PC-3 (cell line): Measurements from ENCODE around the gene ANKRD50. TPM values are rescaled to one million over a fixed set of nuclear protein-coding genes. Genes with fewer than 3 reads are reported as not detected.

ENCODE experiments used
- ATAC-seq: fragments of 200-7000 bp; cut with Tn5 transposase; 2 replicates; pipeline ENCODE4 v1.9.1; 2020; ENCODE audit warnings: mild to moderate bottlenecking, moderate library complexity
- BruUV-seq: library from RNA; stranded (reverse); fragments of 400-500 nt; replicated peaks from 2 replicates; lab custom pipeline; 2021; lab: Mats Ljungman, UMichigan
- CTCF ChIA-PET: fragments of 300-600 bp; sonication (Branson Sonifier 250); formaldehyde crosslinking; loops from one replicate; lab custom pipeline; 2022; ENCODE audit warnings: antibody characterized with exemption; lab: Charles Lee
- POLR2A ChIA-PET: fragments of 300-600 bp; sonication (Branson Sonifier 250); formaldehyde crosslinking; loops from one replicate; lab custom pipeline; 2022; ENCODE audit warnings: antibody characterized with exemption; ENCODE audit not compliant: unreplicated experiment; lab: Charles Lee
- DNase-seq: peaks from one replicate; pipeline ENCODE4 v3.0.0-alpha.2; 2015
- H2AFZ ChIP-seq: fragments of 300-600 bp; sonication (generic); 2 replicates; pipeline ENCODE4 v1.6.0; 2016; ENCODE audit warnings: antibody characterized with exemption, low read length
- H3F3A ChIP-seq: fragments of 300-600 bp; sonication (generic); one replicate; pipeline ENCODE4 v1.6.0; 2017; ENCODE audit warnings: antibody characterized with exemption, low read length, control low read depth, mild to moderate bottlenecking; ENCODE audit not compliant: unreplicated experiment
- H3K27ac ChIP-seq: fragments of 300-600 bp; sonication (generic); 2 replicates; pipeline ENCODE4 v1.5.1; 2016; ENCODE audit warnings: mild to moderate bottlenecking, low read length
- H3K27me3 ChIP-seq: fragments of 300-600 bp; sonication (generic); 2 replicates; pipeline ENCODE4 v1.6.1; 2016; ENCODE audit warnings: low read length, mixed read lengths
- H3K36me3 ChIP-seq: fragments of 300-600 bp; sonication (generic); 2 replicates; pipeline ENCODE4 v1.6.1; 2016; ENCODE audit warnings: low read depth, mixed run types, low read length, mixed read lengths
- H3K4me1 ChIP-seq: fragments of 300-600 bp; sonication (generic); 2 replicates; pipeline ENCODE4 v1.5.1; 2016; ENCODE audit warnings: low read length; ENCODE audit not compliant: insufficient read depth
- H3K4me2 ChIP-seq: fragments of 300-600 bp; sonication (generic); 2 replicates; pipeline ENCODE4 v1.6.0; 2016; ENCODE audit warnings: low read length
- H3K4me3 ChIP-seq: fragments of 300-600 bp; sonication (generic); 2 replicates; pipeline ENCODE4 v1.5.1; 2016; ENCODE audit warnings: mild to moderate bottlenecking, low read length, mixed read lengths
- H3K79me2 ChIP-seq: fragments of 300-600 bp; sonication (generic); 2 replicates; pipeline ENCODE4 v1.6.1; 2017; ENCODE audit warnings: low read length, mixed read lengths
- H3K9ac ChIP-seq: fragments of 300-600 bp; sonication (generic); 2 replicates; pipeline ENCODE4 v1.6.0; 2016; ENCODE audit warnings: mild to moderate bottlenecking, low read length
- H3K9me2 ChIP-seq: fragments of 300-600 bp; sonication (generic); replicated peaks from 2 replicates; pipeline ENCODE4 v1.6.1; 2016; ENCODE audit warnings: mixed run types, low read length, mixed read lengths
- H3K9me3 ChIP-seq: fragments of 300-600 bp; sonication (generic); 2 replicates; pipeline ENCODE4 v1.6.1; 2016; ENCODE audit warnings: low read length, mixed read lengths
- H4K20me1 ChIP-seq: fragments of 300-600 bp; sonication (generic); 2 replicates; pipeline ENCODE4 v1.6.1; 2016; ENCODE audit warnings: low read length, mixed read lengths
- CTCF ChIP-seq: fragments of 300-600 bp; sonication (generic); conservative IDR thresholded peaks from 2 replicates; pipeline ENCODE4 v1.5.1; 2017; ENCODE audit warnings: antibody characterized with exemption, low read depth, mild to moderate bottlenecking, low read length
- EZH2 ChIP-seq: fragments of 300-600 bp; sonication (generic); IDR thresholded peaks from one replicate; pipeline ENCODE4 v1.6.1; 2017; ENCODE audit warnings: antibody characterized with exemption, mild to moderate bottlenecking, low read length; ENCODE audit not compliant: unreplicated experiment
- EZH2phosphoT487 ChIP-seq: fragments of 300-600 bp; sonication (generic); IDR thresholded peaks from 2 replicates; pipeline ENCODE4 v1.6.1; 2018; ENCODE audit warnings: mild to moderate bottlenecking, antibody characterized with exemption, low read length, borderline replicate concordance
- intact Hi-C: fragments of 100-400 bp; cut with micrococcal nuclease; formaldehyde crosslinking; loops from 2 replicates; pipeline ENCODE4 v1.9.0; 2023
- total RNA-seq: library from RNA; depleted of rRNA; stranded (reverse); fragments of >200 nt; gene quantifications from 2 replicates; pipeline ENCODE4 v1.2.3, GENCODE V29; 2014

ANKRD50 gene
- total RNA-seq, 1 experiment from 2014 or later = 26.3 TPM

GRCh38 chr4:124685851-124686250 is 26.7 kb downstream of the ANKRD50 start:
- peaks cover 96% of the 10 kb centered on the region for H3K79me2 ChIP-seq
- no peak overlapping the region for H3K27ac ChIP-seq
- no TSS peak for BruUV-seq
- H2AFZ ChIP-seq = no peak overlapping the region
- peaks cover 16% of the 10 kb centered on the region for H3K36me3 ChIP-seq
- no peak overlapping the region for H3K4me2 ChIP-seq
- H3K9me2 ChIP-seq = no peaks in the 10 kb centered on the region
- H3K27me3 ChIP-seq = no peaks in the 10 kb centered on the region
- no peaks in the 10 kb centered on the region for H3F3A ChIP-seq
- ATAC-seq (no peak), DNase-seq (no peak)
- H4K20me1 ChIP-seq = no peaks in the 10 kb centered on the region
- ChIA-PET POLR2A (no interaction called here), CTCF (no interaction called here)
- intact Hi-C loops = no loop called here
- TF ChIP-seq EZH2phosphoT487 (no peak), EZH2 (no peak), CTCF (no peak)
- H3K4me3 ChIP-seq = no peak overlapping the region
- H3K9ac ChIP-seq = no peak overlapping the region
- no peaks in the 10 kb centered on the region for H3K9me3 ChIP-seq
- peaks cover 8% of the 10 kb centered on the region; the same call in 1 of the 2 replicates for H3K4me1 ChIP-seq

- no peak overlapping the region for H3K4me2 ChIP-seq
- H3K9me3 ChIP-seq = no peaks in the 10 kb centered on the region
- H3K9me2 ChIP-seq = no peaks in the 10 kb centered on the region
- ATAC-seq = no peak
- no peak for TF ChIP-seq EZH2
- intact Hi-C loops = no loop called here
- POLR2A ChIA-PET = no interaction called here
- peaks cover 96% of the 10 kb centered on the region for H3K79me2 ChIP-seq
- H4K20me1 ChIP-seq = no peaks in the 10 kb centered on the region
- H2AFZ ChIP-seq = no peak overlapping the region
- CTCF ChIA-PET = no interaction called here
- no peaks in the 10 kb centered on the region for H3K27me3 ChIP-seq
- H3K36me3 ChIP-seq = peaks cover 22% of the 10 kb centered on the region
- no peaks in the 10 kb centered on the region for H3F3A ChIP-seq
- H3K4me1 ChIP-seq = peaks cover 8% of the 10 kb centered on the region; the same call in 1 of the 2 replicates
- H3K27ac ChIP-seq = no peak overlapping the region
- H3K9ac ChIP-seq = no peak overlapping the region
- peak; percentile 17 for DNase-seq
- H3K4me3 ChIP-seq = no peak overlapping the region
- BruUV-seq = no TSS peak
These were observed 28.2 kb downstream of the ANKRD50 start for GRCh38 chr4:124684301-124684700.

GRCh38 chr4:124682384-124682783 is 30.1 kb downstream of the ANKRD50 start:
- POLR2A ChIA-PET = no interaction called here
- H3K79me2 ChIP-seq = peaks cover 90% of the 10 kb centered on the region
- peaks cover 8% of the 10 kb centered on the region; the same call in 1 of the 2 replicates for H3K4me1 ChIP-seq
- no peak for ATAC-seq
- H3K27me3 ChIP-seq = no peaks in the 10 kb centered on the region
- H3F3A ChIP-seq = no peaks in the 10 kb centered on the region
- CTCF ChIA-PET = no interaction called here
- no peak for TF ChIP-seq EZH2phosphoT487
- no peak for TF ChIP-seq CTCF
- no peak for TF ChIP-seq EZH2
- no peak overlapping the region for H3K4me3 ChIP-seq
- H4K20me1 ChIP-seq = no peaks in the 10 kb centered on the region
- H3K9me3 ChIP-seq = no peaks in the 10 kb centered on the region
- no peaks in the 10 kb centered on the region for H3K9me2 ChIP-seq
- H3K27ac ChIP-seq = no peak overlapping the region
- BruUV-seq = no TSS peak
- H2AFZ ChIP-seq = no peak overlapping the region
- intact Hi-C loops = no loop called here
- H3K4me2 ChIP-seq = no peak overlapping the region
- H3K36me3 ChIP-seq = peaks cover 19% of the 10 kb centered on the region
- no peak for DNase-seq
- H3K9ac ChIP-seq = no peak overlapping the region
